Renal pelvis (tissue), 4 donors: ENCODE measurements around the gene CSPG4. TPM values are rescaled to one million over a fixed set of nuclear protein-coding genes. Genes with fewer than 3 reads are reported as not detected.
"Not testable (repeated sequence)": the region's sequence is repeated elsewhere in the genome, so short reads cannot be mapped to it uniquely, and the experiment has no call there.

Source experiments
- DNase-seq: peaks from one replicate; pipeline ENCODE4 v3.0.0-alpha.2; 2013
- polyA plus RNA-seq, 3 donors: library from polyadenylated mRNA; unstranded; fragments of 120-200 nt; gene quantifications; one replicate each; pipeline ENCODE4 v1.2.1, GENCODE V29; 2013; ENCODE audit not compliant: insufficient read length in 3 of 3

The CSPG4 gene
- polyA plus RNA-seq, 3 donors = 6.4 to 11.0 (median 10.2) TPM

- no peak for DNase-seq
Observed at GRCh38 chr15:75704618-75705017, 8.0 kb downstream of the CSPG4 start.

- no peak for DNase-seq
Observed at GRCh38 chr15:75704263-75704615, 8.4 kb downstream of the CSPG4 start.

- not testable (repeated sequence) for DNase-seq
Observed at GRCh38 chr15:75703440-75704262, 9.0 kb downstream of the CSPG4 start.

- no peak for DNase-seq
Observed at GRCh38 chr15:75702436-75702835, 10.2 kb downstream of the CSPG4 start.

GRCh38 chr15:75701071-75702003 lies 11.3 kb downstream of the CSPG4 start:
- DNase-seq = not testable (repeated sequence)

GRCh38 chr15:75699961-75700874 lies 12.4 kb downstream of the CSPG4 start:
- not testable (repeated sequence) for DNase-seq

GRCh38 chr15:75699517-75699916 lies 13.1 kb downstream of the CSPG4 start:
- not testable (repeated sequence) for DNase-seq

- not testable (repeated sequence) for DNase-seq
Observed at GRCh38 chr15:75697974-75698747, 14.5 kb downstream of the CSPG4 start.

GRCh38 chr15:75697523-75697922 lies 15.1 kb downstream of the CSPG4 start:
- DNase-seq = no peak

- DNase-seq = no peak
Observed at GRCh38 chr15:75696854-75697259, 15.8 kb downstream of the CSPG4 start.

GRCh38 chr15:75696311-75696720 lies 16.3 kb downstream of the CSPG4 start:
- no peak for DNase-seq

- no peak for DNase-seq
Observed at GRCh38 chr15:75695634-75696310, 16.9 kb downstream of the CSPG4 start.

- DNase-seq = no peak
Observed at GRCh38 chr15:75695220-75695619, 17.4 kb downstream of the CSPG4 start.

- DNase-seq = no peak
Observed at GRCh38 chr15:75694241-75695182, 18.1 kb downstream of the CSPG4 start.

GRCh38 chr15:75693501-75694240 lies 19.0 kb downstream of the CSPG4 start:
- no peak for DNase-seq

- not testable (repeated sequence) for DNase-seq
Observed at GRCh38 chr15:75693028-75693427, 19.6 kb downstream of the CSPG4 start.

GRCh38 chr15:75692311-75692710 lies 20.3 kb downstream of the CSPG4 start:
- not testable (repeated sequence) for DNase-seq

- not testable (repeated sequence) for DNase-seq
Observed at GRCh38 chr15:75689429-75689828, 23.2 kb downstream of the CSPG4 start.
